Lower leg skin (tissue), 4 donors: ENCODE results near the gene ICAM4. TPM values are rescaled to one million over a fixed set of nuclear protein-coding genes. Genes with fewer than 3 reads are reported as not detected.
A peak's percentile ranks its signal among the peaks of the same experiment; 100 is the strongest.

Source experiments
- DNase-seq, 2 donors: peaks; one replicate each; pipeline ENCODE4 v3.0.0-alpha.2; 2019; ENCODE audit warnings: low spot score in 2 of 2
- H3K4me3 ChIP-seq: fragments of 200-600 bp; sonication (generic); 2 replicates; pipeline ENCODE4 v1.5.1; 2017; ENCODE audit warnings: mild to moderate bottlenecking, low read depth; ENCODE audit not compliant: poor library complexity, severe bottlenecking
- CTCF ChIP-seq, 3 donors: fragments of 450-650 bp; IDR thresholded peaks; one replicate each; pipeline ENCODE4 v1.5.1; 2016; ENCODE audit warnings: antibody characterized with exemption in 3 of 3, mild to moderate bottlenecking in 3 of 3, moderate library complexity in 2 of 3
- POLR2A ChIP-seq, 2 donors: fragments of 450-650 bp; IDR thresholded peaks; one replicate each; pipeline ENCODE4 v1.6.1; 2016 to 2017; ENCODE audit warnings: antibody characterized with exemption in 2 of 2, mild to moderate bottlenecking in 1 of 2, moderate library complexity in 1 of 2
- WGBS, 2 donors: methylation state at CpG; one replicate each; pipeline ENCODE4 v1.1.5; 2018; 5-methylcytosine and 5-hydroxymethylcytosine counted together
- intact Hi-C: fragments of 100-400 bp; cut with DNase I; formaldehyde crosslinking; loops from one replicate; pipeline ENCODE4 v1.15.0; 2023; ENCODE audit warnings: low total_unique reads
- total RNA-seq, 4 donors: library from RNA; depleted of rRNA; stranded (reverse); fragments of >200 nt; gene quantifications; one replicate each; pipeline ENCODE4 v1.1.0, GENCODE V29; 2016

ICAM4 gene
- total RNA-seq, 4 donors from 2014 or later: 0.38 TPM; not detected in 3

- no peak for DNase-seq
- no peak for TF ChIP-seq CTCF (IDR thresholded peaks at IDR 0.05)
- TF ChIP-seq POLR2A (IDR thresholded peaks at IDR 0.05): no peak
- intact Hi-C loops: no loop called here
- H3K4me3 ChIP-seq: no peak overlapping the region
- WGBS, 2 donors: 91 to 96% methylated on average over 4 of the region's 4 CpGs
Observed at GRCh38 chr19:10285393-10285792, 1.4 kb upstream of the ICAM4 start.

GRCh38 chr19:10288662-10289166 is 2.0 kb downstream of the ICAM4 start:
- intact Hi-C loops: no loop called here
- TF ChIP-seq POLR2A (IDR thresholded peaks at IDR 0.05) (no peak), CTCF (IDR thresholded peaks at IDR 0.05) (no peak)
- no peak for DNase-seq
- WGBS, 2 donors: 3 to 4% methylated on average over 23 of the region's 23 CpGs
- H3K4me3 ChIP-seq: no peak overlapping the region

GRCh38 chr19:10289167-10289835 is 2.5 kb downstream of the ICAM4 start:
- DNase-seq: peak in 1 of 2 donors; percentile 86
- TF ChIP-seq POLR2A (IDR thresholded peaks at IDR 0.05) (no peak), CTCF (IDR thresholded peaks at IDR 0.05) (no peak)
- H3K4me3 ChIP-seq: no peak overlapping the region
- intact Hi-C loops: no loop called here
- 0 to 2% methylated on average over 43 to 50 of the region's 50 CpGs for WGBS, 2 donors

- DNase-seq: peak in 1 of 2 donors; percentile 85
- intact Hi-C loops: no loop called here
- WGBS, 2 donors: 1 to 2% methylated on average over 32 to 36 of the region's 45 CpGs
- TF ChIP-seq POLR2A (IDR thresholded peaks at IDR 0.05): no peak
- TF ChIP-seq CTCF (IDR thresholded peaks at IDR 0.05): no peak
- H3K4me3 ChIP-seq: no peak within 1 kb of the TSS
Observed at GRCh38 chr19:10289836-10290356, 3.1 kb downstream of the ICAM4 start, which contains the start of gene ICAM5. Gene ICAM5 (plus strand): TSS chr19:10289952. CDS start chr19:10290044, 92 bp downstream.

GRCh38 chr19:10290357-10290875 is 3.7 kb downstream of the ICAM4 start:
- TF ChIP-seq POLR2A (IDR thresholded peaks at IDR 0.05) (no peak), CTCF (IDR thresholded peaks at IDR 0.05) (no peak)
- no peak for DNase-seq
- intact Hi-C loops: no loop called here
- WGBS, 2 donors: 0% methylated on average over 30 of the region's 30 CpGs
- no peak overlapping the region for H3K4me3 ChIP-seq
